ENCODE measurements around the gene MAPRE2.
"Not testable (repeated sequence)": the region's sequence is repeated elsewhere in the genome, so short reads cannot be mapped to it uniquely, and the experiment has no call there.

MAPRE2 gene

DNA sequence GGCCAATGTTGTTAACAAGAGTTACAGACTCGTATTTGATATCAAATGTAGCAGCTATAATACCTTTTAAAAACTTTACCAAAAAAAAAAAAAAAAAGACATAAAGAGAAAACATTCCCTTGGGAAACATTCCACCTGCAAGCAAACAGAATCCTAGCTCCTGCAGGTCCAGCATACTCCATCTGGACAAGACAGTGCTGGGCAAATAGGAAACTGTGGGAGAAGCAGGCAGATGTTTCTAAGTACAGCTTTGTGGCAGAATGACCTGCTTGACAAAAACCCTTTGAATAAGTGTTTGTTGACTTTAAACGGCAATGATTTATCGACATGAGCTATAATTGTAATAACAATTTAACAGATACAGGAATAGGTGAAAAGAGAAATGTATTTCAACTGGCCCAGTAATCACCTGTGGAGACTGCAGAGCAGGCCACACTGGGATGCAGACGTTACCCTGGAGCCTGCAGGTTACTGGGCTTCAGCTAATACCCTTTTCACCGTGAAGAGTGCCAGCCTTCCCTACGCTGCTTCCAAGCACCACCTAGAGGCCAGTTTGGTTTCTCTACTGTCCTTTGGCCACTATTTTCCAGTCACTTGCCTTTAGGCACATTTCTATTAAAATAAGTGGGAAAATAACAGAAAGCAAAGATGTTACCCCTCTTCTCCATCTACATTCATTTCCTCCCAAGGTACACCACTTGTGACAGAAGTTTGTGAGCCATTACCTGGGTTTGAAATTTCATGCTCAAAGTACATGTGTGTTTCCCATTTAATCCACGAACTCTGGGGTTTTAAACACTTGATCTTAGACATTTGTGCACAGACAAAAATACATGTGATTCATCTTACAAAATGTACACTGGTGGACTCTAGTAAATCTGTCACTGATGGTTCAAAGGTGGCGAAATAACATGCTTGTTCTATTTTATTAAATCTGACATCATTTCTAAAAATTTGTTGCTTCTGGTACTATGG, 102.7 kb downstream of the MAPRE2 start:
- DNase-seq, result peak in 43 of 56 donors; percentile 12 to 81 (median 41)

DNA sequence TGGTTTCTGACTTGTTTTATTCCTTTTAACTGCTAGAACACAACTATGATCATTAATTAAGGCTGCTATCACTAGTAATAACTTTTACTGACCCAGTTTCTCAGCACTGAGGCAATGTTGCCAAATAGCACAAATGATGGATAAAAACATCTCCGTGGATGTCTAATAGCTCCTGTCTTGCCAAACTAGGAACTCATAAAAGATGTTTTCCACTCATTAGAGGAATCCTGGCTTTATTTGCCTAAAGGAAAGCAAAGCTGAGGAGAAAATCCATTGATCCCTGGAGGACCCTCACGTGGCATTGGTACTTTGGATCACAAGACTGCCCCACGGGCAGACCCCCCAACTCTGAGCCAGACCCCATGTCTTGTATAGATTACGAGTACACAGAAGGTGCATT, 103.5 kb downstream of the MAPRE2 start:
- DNase-seq, result no peak

DNA sequence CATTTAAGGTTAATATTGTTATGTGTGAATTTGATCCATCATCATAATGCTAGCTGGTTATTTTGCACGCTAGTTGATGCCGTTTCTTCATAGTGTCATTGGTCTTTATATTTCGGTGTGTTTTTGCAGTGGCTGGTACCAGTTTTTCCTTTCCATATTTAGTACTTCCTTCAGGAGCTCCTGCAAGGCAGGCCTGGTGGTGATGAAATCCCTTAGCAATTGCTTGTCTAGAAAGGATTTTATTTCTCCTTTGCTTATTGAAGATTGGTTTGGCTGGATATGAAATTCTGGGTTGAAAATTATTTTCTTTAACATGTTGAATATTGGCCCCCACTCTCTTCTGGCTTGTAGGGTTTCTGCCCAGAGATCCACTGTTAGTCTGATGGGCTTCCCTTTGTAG, 109.0 kb downstream of the MAPRE2 start:
- not testable (repeated sequence) for DNase-seq

DNA sequence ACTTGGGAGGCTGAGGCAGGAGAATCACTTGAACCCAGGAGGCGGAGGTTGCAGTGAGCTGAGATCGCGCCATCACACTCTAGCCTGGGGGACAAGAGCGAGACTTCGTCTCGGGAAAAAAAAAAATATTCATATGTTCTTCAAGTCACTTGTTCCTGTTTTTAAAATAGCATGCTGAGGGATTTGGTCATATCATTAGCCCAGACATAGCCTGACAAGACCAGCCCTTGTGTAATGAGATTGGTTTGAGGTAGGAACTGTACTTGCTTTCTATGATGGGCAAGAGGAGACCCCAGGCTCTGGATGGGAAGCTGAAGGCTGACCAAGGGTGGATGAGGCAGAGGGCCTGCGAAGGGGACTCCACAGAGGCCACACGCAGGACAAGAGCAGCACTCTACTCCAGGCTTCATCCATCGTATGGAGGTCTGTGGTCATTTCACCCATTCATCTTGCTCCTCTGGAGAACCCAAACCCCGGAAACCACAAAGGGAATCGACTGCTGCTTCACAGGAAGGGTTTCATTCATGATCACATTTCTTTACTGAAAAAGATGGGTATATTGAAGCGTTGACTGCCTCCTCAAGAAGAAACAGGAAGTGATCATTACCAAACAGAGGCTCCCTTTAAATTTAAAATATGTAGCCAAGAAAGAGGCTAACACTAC, 112.5 kb downstream of the MAPRE2 start:
- no peak for DNase-seq

DNA sequence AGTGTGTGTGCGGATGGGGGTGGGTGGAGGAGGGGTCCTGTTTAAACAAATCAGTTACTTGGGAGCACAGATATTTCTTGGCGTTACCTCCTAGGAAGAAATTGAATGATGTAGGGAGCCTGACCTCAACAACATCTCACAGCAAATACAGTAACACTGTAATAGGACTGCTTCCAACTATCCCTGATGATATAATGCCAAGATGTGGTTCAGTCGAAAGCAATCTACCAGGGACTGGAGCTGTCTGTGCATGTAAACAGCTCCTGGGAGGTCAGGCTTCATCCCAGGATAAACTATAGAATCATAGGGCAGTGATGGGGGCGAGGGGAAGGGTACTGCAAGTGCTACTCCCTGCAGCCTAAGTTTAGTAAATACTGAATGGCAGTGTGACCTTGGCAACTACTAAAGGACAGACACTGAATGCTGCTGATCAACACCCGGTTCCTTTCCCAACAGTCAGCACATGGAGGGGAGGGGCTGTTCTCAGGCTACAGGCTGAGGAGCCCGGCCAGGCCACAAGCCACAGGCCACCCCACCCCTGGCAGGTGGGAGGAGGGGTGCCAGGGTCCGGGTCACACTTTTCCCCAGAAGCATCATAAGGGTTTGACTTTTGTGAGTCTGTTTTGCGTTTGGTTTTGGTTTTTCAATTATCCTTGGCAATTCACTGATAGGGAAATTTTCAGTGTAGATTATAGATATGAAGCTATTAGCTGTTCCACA, 114.3 kb downstream of the MAPRE2 start:
- no peak for DNase-seq

DNA sequence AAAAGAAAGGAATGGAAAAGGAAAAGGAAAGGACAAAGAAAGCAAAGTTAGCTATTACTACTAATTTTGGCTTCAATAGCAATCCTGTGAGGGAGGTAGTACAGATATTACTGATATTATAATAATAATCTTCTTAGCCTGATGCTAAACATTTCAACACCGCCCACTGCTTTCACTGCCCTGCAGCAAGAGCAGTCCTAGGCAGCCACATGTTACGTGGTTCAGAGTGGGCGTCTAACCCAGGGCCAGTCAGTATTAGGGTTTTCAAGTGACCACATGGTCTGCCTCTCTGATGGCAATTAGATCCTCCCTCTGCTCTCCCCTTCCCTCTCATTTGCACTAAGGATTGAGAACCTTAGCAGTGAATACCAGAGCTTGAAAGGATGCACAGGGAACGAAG, 116.0 kb downstream of the MAPRE2 start:
- no peak for DNase-seq

DNA sequence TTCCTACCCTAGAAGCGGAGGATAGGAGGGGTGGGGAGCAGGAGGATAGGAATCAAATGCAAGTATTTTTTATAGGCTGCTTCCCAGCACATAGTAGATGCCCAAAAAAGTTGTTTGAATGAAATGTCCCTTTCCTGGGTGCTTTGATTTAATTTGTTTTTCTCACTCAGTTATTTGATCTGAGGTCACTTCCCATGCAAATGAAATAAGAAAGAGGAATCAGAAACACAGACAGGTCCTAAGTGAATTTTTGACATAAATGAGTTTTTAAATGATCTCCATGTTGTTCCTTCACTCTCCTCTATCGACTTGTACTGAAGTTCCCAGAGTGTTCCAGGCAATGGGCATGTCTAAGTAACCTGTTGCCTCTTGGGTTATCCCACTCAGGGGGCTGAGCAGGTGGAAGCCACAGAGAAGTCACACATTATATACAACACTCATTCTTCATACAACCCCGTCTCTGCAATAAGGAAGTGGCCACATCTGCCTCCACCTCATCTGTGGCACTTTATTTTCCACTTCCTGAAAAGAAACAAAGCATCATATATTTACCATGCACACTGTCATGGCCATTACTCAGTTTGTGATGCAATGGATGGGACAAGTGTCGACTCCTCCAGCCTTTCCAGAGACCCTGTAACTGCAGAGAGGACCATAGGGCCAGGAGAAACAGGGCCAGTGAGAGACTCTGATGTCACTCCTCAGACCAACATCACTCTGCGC, 117.7 kb downstream of the MAPRE2 start:
- DNase-seq, result no peak

DNA sequence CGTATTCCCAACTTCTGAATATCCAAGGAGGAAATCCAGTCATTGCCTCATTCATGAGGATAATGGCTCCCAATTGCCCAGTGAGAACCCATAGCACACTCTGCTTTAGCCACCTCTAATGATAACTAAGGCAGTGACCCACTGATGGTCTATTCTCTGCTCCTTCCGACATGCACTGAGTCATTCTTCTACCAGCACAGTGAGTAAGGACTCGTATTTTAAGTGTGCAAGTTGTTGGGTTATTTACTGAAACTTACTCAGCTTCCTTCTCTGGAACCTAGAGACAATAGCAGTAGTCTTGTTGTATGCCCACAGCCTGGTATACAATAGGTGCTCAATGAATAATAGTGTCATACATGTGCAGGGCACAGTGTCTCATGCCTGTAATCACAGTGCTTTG, 118.6 kb downstream of the MAPRE2 start:
- no peak for DNase-seq

DNA sequence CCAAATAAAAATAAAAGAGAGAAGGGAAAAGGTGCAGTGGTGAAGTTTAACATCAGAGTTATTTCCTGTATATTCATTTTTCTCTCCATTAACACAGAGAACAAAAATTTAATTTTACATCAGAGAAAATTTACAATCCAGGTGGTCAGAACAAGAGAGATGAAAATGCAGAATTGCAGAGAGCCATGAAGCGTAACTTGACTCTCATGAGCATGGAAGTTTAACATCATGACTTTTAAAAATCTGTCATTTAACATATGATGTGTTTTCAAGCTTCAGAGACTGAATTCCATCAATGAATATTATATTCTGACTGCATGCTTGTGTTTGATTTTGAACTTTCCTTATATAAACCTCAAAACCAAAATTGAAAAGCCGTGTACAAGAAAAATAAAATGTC, 120.3 kb downstream of the MAPRE2 start:
- no peak for DNase-seq

DNA sequence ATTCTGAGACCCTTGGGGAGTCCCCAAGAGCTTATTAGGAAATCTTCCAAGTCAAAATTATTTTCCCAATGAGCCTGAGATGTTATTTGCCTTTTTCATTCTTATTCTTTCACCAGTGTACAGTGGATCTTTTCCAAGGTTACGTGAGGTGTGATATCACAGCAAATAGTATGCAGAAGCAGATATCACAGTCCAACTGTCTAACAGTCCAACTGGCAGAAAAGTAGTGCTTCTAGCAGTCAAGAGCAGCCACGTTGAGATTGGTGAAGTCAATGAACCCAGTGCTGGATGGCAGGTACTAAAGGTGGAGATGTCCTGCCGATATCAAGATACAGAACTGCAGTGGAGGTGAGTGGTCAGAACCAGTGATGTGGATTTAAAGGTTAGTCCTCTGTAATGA, 120.7 kb downstream of the MAPRE2 start:
- no peak for DNase-seq

DNA sequence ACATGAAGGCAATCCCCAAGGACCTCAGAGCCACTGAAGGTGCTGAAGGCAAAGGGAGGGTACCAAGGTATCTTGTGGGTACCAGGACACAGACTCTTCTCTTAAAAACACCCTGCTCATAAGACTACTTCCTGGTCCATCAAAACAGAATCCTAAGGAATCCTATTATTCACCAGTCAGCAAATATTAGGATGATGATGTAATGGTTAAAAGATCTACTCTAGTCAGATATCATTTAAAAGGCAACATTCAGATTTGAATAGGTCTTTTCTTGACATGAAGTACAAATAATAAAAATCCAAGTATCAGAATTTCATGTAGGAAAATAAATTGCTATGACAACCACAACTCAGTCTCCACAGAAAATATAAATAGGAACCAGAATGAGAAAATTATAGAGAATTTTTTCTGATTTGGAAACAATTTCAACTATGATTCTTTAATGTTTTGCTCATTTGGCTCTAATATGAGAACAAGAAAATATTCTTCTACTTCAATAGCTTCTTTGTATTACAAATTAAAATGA, 121.9 kb downstream of the MAPRE2 start:
- no peak for DNase-seq

DNA sequence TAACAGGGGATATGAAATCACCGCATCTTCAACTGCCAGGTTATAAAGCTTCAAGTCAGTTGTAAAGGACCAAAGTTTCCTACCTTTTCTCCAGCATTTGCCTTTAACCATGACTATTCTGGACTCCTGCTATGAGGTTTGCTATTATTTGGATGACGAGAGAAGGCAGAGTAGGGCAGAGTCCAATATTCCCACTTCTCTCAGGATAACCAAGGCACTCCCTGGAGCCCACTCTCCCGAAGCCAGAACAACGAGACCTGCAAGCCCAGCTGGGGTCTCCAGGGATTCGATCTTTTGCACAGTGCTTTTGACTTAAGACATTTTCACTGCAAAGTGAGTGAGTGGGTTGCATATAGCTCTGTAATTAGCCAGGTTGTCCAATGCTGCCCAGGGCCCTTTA, 122.5 kb downstream of the MAPRE2 start:
- DNase-seq, result no peak

DNA sequence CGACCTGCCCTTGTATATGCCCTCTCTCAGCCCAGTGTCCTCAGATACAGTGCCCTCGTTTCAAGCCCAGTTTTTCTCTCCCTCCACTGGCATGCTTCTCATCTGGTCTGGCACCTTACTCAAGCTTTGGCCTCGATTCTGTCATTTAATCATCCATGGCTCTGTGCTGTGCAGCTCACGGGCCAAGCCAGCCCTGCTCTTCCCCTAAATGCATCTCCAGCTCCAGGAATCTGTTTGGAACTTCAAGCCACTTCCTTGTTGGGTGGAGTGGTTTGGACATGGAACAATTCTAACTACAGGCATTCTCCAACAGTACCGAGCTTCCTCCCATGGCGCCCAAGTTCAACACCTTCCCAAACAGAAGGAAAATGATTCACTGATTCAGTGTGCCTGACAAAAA, 122.9 kb downstream of the MAPRE2 start:
- no peak for DNase-seq

DNA sequence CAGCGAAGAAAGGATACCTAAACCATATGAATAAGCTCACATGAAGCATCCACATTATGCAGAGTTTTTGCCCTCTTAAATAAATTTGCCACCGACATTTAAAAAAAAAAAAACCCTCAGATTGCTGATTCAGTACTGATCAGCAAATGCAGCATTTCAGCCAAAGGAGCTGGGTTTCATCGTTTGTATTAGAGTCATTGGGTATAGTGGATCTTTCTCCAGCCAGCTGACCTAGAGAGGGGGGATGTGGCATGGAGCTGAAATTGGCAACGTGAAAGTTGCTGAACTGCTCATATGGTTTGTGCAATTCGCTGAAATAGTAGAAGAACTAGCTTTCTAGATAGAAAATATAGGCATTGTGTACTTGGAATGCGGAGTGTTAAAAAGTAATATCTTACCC, 126.1 kb downstream of the MAPRE2 start:
- DNase-seq, result no peak

DNA sequence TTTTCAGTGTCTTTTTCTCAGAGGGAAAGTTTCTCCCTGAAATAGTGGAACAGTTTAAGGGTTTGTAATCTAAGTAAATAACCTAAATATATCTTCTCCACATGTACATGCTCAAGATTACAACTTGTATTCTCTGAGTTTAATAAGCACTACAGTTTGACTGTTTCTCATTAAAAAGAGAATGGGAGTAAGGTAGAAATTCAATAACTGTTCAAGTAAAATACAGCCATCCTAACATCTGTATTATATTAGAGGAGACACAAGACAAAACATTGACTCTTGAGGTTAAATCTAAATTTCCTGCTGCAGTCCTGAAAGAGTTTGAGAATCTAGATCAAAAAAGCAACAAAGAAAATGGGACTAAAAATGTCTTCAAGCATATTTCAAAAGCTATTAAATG, 126.6 kb downstream of the MAPRE2 start:
- no peak for DNase-seq

DNA sequence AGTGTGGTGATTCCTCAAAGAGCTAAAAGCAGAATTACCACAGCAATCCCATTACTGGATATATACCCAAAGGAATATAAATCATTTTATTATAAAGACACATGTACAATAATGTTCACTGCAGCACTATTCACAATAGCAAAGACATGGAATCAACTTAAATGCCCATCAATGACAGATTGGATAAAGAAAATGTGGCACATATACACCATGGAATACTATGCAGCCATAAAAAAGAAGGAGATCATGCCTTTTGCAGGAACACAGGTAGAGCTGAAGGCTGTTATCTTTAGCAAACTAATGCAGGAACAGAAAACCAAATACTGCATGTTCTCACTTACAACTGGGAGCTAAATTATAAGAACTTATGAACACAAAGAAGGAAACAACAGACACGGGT, 129.1 kb downstream of the MAPRE2 start:
- not testable (repeated sequence) for DNase-seq

DNA sequence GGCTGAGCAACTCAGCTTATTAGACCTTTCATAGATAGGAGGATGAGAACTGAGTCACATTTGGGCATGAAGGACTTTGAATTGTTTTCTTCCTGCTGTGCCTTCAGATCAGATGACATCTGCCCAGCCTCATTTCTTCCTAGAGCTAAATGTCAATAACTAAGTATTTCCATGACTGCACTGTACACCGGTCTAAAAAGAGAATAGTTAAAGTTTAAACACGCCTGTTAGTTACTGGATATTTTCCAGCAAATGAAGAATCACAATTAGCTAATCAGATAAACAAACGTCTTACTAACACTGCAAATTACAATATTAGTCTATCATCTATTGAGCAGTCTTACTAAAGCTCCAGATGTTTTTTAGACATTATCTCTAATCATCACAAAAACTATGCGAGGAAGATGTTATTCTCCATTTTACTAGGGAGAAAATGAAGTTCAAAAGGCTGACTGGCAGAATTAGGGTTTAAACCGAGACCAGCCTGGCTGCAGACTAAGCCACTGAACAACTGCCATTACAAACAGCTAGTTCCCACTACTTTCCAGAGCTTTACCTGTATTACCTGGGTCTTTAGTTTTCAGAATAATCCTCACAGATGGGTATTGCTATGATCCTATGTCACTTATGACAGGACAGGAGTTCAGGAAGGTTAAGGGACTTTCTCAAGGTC, 130.2 kb downstream of the MAPRE2 start:
- DNase-seq, result no peak

DNA sequence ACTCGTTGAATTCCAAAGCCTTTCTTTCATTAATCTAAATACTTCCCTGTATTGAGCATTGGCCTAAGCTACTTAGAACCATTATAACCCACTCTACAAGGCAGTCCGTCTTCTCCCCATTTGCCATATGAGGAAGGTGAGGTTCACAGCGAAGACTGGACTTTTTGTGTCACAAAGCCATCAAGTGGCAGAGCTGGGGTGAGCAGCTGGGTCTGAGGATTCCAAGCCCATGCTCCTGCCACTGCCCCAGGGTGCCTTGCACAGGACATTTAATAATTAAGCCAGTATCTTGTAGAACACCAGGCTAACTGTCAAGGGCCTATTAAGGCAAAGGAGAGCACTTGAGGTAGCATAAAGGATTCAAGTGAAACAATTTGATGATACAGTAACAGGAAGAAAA, 130.8 kb downstream of the MAPRE2 start:
- DNase-seq, result no peak

DNA sequence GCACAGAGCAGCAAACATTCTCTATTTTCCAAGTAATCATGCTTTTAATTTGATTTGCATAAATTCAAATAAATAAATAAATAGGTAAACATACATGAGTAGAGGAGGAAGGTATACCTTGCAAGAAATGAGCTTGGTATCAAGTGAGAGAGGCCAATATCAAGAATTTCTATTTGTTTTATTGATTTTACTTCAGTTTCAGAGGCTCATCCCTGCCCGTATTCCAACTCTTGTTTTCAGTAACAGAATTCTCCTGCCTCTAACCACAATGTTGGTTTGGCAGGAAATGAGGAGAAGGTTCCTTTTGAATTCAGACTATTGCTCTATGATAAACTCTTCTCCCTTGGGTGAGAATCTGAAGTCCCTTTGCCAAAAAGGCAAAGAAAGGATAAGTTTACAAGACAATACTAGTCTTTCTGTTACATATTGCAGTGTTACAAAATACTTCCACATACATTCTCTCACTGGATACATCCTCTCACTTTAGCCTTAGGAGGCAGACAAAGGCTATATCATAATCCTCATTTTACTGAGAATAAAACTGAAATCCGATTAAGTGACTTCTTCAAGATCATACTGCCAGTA, 131.3 kb downstream of the MAPRE2 start:
- DNase-seq, result no peak

DNA sequence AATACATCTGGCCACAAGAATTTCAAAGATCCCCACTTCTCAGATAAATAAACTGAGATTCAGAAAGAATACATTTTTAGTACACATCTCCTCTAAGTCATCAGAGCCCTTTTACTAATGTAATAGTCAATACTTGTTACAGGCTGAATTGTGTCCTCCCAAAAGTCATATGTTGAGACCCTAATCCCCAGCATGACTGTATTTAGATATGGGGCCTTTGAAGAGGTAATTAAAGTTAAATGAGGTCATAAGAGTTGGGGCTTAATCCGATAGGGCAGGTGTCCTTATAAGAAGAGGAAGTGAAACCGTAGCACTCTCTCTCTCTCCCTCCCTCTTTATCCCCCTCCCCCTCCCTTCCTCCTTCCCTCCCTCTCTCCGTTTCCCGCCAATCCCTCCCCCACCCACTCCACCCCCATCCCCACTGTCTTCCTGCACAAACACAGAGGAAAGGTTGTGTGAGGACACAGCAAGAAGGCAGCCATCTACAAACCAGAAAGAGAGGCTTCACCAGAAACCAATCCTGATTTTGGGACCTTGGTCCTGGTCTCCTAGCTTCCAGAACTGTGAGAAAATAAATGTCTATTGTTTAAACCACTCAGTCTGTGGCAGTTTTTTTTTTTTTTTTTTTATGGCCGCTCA, 133.0 kb downstream of the MAPRE2 start:
- DNase-seq, result peak in 1 of 56 donors; percentile 25
